Heart left ventricle (tissue), 13 donors: Measurements from ENCODE around the gene PABPC1L.
A peak's percentile ranks its signal among the peaks of the same experiment; 100 is the strongest.

ENCODE experiments used
- CTCF ChIP-seq, 12 donors: fragments of 200-600 bp; sonication (generic) in 4 of 12; IDR thresholded peaks; one replicate each; pipeline versions ENCODE4 v1.5.0 to v1.8.0; 2018 to 2022; ENCODE audit warnings: antibody characterized with exemption in 12 of 12, mild to moderate bottlenecking in 5 of 12
- POLR2A ChIP-seq, 2 donors: fragments of 450-650 bp; IDR thresholded peaks; one replicate each; pipeline ENCODE4 v1.6.1; 2017; ENCODE audit warnings: antibody characterized with exemption in 2 of 2, mild to moderate bottlenecking in 2 of 2, moderate library complexity in 2 of 2
- donor health status: ischemic (EF 13 %, LVEDD 7.1; RV severe dilation, severe dysfunction).
- donor health status: DM: no; HTN: yes; CAD: no.
- donor health status: DM: no; HTN: no; CAD: no.
- donor health status: ischemic (EF 25% LVEDD 6.9; RV normal size, moderate dysfunction).
- donor health status: ischemic (EF 25% LVEDD 5.7; RV mildly dilated, moderate dysfunction).
- donor health status: ischemic (EF 35%, LVEDD 5.7; RV mildly dilated, moderate dysfunction).
- donor health status: nonischemic (EF 11% LVEDD 7.7; RV severe dilation, severe dysfunction).
- donor health status: DM: yes; HTN: yes; CAD: no.
- donor health status: PGD.
- donor health status: ischemic (EF 29% LVEDD 5.4; RV normal size, mild dysfunction).
- donor health status: nonischemic (EF 23%, LVEDD 6.1; RV moderate dilation, normal function).

GRCh38 chr20:44911264-44911921 lies 1.5 kb downstream of the PABPC1L start:
- TF ChIP-seq CTCF (IDR thresholded peaks at IDR 0.05) (peak in 7 of 12 donors; percentile 8 to 40 (median 23)), POLR2A (IDR thresholded peaks at IDR 0.05) (no peak)
